ENCODE results near the gene LBP.

DNA sequence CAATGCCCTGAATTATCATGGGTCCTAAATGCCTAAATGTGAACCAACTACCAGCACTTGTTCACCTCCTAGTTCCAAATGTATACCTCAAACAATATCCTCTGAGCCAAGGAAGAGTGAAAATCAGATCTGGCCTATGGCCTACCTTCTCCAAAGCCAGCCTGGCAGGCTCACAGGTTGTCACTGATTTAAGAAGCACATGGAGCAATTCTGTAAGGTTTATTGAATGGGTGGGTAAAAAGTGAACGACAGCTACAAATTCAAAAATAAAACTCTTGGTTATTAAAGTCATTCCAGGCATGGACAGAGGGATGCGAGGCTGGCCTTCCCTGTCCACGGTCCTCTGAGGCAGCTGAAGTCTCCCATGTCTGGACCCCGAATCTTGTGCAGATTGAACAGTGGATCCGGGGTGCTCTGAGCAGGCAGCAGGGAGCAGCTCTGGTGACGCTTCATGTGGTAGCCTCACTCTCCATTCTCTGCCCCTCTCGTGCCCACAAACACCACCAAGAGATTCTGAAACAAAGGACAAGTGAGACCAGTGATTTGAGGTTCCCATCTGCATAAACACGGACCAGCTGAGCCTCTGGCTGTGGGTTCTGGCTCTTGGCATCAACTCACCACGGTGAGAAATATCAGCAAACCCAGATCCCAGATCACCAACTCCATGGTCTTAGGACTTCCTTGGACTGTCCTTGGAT lies 74.3 kb downstream of the LBP start:
- TF ChIP-seq CTCF (IDR thresholded peaks at IDR 0.05; ENCODE audit: poor library complexity, severe bottlenecking) = no peak
- no peak for TF ChIP-seq TAF1 (IDR thresholded peaks at IDR 0.05; ENCODE audit: low read depth)

All from neural cell (in vitro differentiated cells).